ENCODE measurements around the gene RUBCNL.

Gene RUBCNL

GRCh38 chr13:46297361-46297811, 89.7 kb downstream of the RUBCNL start:
- DNase-seq: peak; percentile 55

GRCh38 chr13:46296921-46297320, 90.1 kb downstream of the RUBCNL start:
- DNase-seq: peak; percentile 98

- DNase-seq: peak; percentile 97
Measured at GRCh38 chr13:46296115-46296822, 90.8 kb downstream of the RUBCNL start.

- DNase-seq: no peak
Measured at GRCh38 chr13:46295491-46296114, 91.4 kb downstream of the RUBCNL start.

- DNase-seq: no peak
Measured at GRCh38 chr13:46293436-46293835, 93.6 kb downstream of the RUBCNL start.
